Adrenal gland (tissue), 5 donors: ENCODE measurements around the gene AP3B2.

Experiments used
- POLR2A ChIP-seq, 2 donors: fragments of 450-650 bp; IDR thresholded peaks; one replicate each; pipeline ENCODE4 v1.6.1; 2017; ENCODE audit warnings: antibody characterized with exemption in 2 of 2, mild to moderate bottlenecking in 2 of 2, moderate library complexity in 1 of 2
- TF ChIP-seq, protein P1 (sequence below), 6 experiments: fragments of 450-650 bp in 4 of 6; fragments of 200-600 bp in 2 of 6; sonication (generic) in 1 of 6; IDR thresholded peaks; 1 replicate in 5 of 6; 2 replicates in 1 of 6; pipeline versions ENCODE4 v1.5.1 to v1.8.0; 2016 to 2021; ENCODE audit warnings: antibody characterized with exemption in 6 of 6, mild to moderate bottlenecking in 2 of 6, moderate library complexity in 1 of 6
- donor health status: DM: no; HTN: no; CAD: no.

DNA sequence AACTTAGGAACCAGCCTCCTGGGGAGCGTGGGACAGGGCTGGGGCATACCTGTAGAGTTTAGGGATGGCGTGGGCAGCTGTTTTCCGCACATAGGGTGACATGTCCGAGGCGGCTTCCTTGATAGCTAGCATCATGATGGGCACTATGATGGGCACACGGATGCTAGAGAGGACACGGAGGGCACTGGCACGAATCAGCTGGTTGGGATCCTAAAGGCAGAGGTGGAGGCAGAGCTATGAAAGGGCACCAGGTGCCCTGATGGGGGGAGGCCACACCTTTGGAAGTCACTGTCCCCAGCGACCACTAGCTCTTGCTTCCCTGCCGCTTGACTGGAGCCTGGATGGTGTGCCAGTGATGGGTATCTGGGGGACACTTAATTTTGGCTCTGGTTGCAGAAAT is 28.3 kb downstream of the AP3B2 start:
- TF ChIP-seq, protein P1, sequence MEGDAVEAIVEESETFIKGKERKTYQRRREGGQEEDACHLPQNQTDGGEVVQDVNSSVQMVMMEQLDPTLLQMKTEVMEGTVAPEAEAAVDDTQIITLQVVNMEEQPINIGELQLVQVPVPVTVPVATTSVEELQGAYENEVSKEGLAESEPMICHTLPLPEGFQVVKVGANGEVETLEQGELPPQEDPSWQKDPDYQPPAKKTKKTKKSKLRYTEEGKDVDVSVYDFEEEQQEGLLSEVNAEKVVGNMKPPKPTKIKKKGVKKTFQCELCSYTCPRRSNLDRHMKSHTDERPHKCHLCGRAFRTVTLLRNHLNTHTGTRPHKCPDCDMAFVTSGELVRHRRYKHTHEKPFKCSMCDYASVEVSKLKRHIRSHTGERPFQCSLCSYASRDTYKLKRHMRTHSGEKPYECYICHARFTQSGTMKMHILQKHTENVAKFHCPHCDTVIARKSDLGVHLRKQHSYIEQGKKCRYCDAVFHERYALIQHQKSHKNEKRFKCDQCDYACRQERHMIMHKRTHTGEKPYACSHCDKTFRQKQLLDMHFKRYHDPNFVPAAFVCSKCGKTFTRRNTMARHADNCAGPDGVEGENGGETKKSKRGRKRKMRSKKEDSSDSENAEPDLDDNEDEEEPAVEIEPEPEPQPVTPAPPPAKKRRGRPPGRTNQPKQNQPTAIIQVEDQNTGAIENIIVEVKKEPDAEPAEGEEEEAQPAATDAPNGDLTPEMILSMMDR (IDR thresholded peaks at IDR 0.05): no peak
- TF ChIP-seq POLR2A (IDR thresholded peaks at IDR 0.05): no peak
